CD4-positive, alpha-beta T cell treated with Interleukin-12 subunit alpha and Interleukin-12 subunit beta, for 1 hour (primary cell): ENCODE results near the gene IZUMO4.
A peak's percentile ranks its signal among the peaks of the same experiment; 100 is the strongest.
"Not testable (repeated sequence)": the region's sequence is repeated elsewhere in the genome, so short reads cannot be mapped to it uniquely, and the experiment has no call there.

Experiments
- DNase-seq: peaks from one replicate; pipeline ENCODE4 v3.0.0-alpha.2; 2020

IZUMO4 gene

DNA sequence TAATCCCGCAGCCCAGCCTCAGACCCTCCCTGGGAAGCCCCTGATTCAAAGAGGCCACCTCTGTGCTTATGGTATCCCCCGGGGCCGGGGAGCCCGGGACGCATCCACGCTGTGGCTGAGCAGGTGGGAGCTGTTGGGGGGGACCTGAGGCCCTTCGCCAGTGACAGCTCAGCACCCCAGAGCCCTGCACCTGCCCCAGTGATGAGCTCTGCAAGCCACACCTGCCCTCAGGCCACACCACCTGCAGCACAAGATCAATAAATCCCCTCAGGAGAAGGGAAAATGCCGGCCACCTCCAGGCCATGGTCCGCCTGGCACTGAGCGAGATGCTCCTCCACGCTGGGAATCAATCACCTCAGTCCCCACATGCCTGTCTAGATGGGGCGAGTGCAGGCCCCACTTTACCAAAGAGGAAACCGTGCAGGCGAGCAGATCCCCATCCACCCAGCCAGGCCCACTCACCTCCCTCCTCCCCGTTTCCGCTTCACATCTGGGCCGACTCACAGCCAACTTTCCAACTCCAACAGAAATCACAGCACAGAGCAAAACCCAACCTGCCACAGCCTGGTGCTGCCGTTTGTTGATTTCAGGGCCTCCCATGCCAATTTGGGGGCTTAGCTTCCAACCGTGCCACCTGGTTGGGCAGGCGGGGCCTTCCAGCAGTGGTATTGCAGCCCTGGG is 13.4 kb upstream of the IZUMO4 start:
- peak; percentile 78 for DNase-seq

DNA sequence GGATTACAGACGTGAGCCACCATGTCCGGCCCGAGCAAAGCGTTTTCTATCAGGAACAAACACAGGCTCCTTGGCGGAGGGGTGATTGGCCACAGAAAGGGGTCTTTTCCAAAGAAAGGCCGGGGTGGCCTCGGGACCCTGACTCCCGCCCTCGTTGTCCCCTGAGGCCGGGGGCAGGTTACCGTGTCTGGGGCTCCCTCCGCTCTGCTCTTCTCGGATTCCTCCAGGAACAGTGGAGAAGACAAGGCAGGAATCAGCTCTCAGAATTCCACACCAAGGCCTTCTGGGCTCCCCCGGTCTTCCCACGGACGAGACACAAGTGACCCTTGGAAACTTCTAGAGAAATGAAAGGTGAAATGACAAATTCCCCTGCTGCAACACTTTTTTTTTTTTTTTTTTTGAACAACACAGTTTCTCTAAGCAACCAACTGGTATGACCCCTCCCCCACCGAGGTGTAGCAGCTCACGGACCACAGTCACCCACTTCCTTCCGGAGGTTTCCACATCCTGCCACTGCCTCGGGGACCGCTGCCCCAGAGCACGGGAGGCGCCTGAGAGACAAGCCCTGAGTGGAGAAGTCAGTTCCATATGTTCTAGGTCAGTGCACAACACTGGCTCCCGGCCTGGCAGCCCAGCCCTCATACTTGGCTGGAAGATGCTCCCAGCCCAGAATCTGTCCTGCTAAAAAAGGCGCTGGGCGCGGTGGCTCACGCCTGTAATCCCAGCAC is 11.6 kb upstream of the IZUMO4 start:
- peak; percentile 97 for DNase-seq

DNA sequence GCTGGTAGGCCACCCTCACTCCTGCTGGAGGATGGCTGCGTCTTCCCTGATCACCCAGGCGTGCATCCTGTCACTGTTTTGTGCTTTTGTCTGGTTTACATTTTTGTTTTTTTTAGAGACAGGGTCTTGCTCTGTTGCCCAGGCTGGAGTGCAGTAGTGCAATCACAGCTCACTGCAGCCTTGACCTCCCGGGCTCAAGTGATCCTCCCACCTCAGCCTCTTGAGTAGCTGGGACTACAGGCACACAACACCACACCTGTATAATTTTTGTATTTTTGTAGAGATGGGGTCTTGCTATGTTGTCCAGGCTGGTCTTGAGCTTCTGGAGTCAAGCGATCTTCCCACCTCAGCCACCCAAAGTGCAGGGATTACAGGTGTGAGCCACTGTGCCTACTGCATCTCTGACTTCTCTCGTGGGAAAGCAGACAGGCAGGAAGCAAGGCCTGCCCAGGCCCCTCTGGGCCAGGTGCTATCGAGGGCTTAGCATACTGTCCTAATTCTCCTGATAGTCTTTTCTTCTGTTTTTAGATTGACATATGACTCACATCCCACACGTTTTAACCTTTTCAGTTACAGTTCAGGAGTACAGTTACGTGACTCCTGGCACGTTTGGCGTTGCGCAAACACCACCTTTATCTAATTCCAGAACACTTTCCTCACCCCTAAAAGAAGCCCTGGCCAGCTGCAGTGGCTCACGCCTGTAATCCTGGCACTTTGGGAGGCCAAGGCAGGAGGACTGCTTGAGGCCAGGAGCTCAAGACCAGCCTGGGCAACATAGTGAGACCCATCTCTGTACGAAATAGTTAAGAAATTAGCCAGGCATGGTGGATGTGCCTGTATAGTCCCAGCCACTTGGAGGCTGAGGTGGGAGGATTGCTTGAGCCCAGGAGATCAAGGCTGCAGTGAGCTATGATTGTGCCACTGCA is 9.8 kb upstream of the IZUMO4 start:
- not testable (repeated sequence) for DNase-seq

DNA sequence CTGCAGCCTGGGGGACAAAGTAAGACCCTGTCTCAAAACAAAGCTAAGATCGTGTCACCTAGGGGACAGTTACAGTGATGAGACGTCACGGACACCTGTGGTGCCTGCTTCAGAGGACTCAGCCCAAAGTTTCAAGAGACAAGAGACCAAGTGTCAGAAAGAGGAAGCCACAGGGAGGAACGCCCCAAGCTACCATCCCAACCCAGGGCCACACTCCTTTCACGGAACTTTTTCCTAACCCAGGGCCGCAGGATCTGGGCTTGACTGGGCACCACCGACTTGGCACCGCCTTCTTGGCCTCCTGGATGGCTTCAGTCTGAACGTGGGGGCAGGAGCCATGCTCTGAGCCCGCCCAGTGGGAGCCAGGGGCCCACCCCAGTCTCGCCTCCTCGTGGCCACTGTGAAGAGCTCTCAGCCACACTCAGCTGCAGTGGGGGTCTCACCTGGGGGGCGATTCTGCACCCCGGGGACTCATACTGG is 9.1 kb upstream of the IZUMO4 start:
- DNase-seq, result peak; percentile 62

DNA sequence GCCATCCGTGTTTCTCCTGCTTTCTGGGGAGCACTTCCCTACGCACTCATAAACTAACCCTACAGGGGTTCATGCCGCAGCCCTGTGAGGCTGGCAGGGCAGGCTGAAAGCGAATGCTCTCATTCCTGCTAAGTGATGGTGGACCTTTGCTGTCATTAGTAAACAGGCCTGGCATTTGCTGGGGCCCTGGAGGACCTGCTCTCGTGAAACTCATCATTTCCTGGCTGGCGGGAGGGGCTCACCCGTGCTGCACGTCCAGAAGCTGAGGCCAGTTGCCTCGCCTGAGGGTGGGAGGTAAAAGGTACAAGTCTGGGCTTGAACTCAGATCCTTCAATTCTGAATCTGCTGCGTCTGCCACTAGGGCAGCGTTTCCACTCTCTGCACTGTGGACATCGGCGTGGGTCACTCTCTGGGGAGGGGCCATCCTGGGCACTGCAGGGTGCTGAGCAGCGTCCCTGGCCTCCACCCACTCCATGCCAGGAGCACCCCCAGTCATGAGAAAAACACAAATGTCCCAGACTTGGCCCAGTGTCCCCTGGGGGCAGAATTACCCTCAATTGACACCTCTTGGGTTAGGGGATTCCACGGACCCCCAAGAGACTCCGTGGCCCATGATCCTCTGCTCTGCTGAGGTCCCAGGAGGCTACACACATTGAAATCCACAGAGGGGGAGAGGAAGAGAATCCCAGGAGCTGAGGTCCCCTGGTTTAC is 7.6 kb upstream of the IZUMO4 start:
- no peak for DNase-seq

DNA sequence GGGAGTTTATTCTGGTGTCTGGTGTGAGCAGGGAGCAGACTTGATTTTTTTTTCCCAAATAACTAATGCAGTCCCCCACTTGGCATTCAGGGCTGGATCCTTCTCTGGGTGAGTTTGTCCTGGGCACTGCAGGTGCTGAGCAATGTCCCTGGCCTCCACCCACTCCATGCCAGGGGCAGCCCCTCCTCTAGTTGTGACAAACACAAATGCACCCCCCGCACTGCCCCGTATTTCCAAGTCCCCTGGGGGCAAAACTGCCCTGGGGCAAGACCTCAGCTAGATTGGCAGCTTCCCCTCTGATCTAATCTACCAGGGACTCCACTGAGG is 7.0 kb upstream of the IZUMO4 start:
- no peak for DNase-seq

DNA sequence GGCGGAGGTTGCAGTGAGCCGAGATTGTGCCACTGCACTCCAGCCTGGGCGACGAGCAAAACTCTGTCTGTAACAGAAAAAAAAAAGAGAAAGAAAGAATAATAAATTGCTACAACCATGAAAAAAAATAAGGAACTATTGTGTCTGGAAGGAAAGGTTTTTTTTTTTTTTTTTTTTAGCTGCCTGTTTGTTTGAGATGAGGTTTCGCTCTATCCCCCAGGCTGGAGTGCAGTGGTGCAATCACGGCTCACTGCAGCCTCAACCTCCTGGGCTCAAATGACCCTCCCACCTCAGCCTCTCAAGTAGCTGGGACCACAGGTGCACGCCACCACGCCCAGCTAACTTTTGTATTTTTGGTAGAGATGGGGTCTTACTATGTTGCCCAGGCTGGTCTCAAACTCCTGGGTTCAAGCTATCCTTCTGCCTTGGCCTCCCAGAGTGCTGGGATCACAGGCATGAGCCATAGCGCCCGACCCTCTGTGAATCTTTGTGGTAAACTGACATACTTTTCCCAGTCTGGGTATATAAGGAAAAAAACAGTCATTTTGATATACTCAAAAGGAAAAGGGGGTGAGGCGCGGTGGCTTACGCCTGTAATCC is 4.7 kb upstream of the IZUMO4 start:
- not testable (repeated sequence) for DNase-seq

DNA sequence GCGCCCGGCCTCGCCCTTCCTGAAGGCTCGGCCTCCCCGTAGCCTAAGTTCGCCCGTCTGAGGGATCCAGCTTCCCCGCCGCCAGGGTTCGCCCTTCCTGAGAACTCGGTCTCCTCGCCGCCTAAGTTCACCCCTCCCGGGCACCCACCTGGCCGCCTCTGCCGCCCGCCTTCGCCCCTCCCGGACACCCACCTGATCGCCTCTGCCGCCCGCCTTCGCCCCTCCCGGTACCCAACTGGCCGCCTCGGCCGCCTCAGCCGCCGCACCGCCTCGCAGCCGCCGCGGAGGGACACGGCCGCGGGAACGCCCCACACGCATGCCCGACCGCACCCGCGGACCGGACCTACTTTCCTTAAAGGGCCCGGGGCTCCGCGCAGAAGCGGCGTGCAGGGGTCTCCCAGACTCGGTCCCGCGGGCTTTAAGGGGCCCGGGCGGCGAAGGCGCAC is 658 bp upstream of the IZUMO4 start, which contains the start of gene MOB3A:
TSS of gene MOB3A (minus strand) at position 293 of the 446 bp plus-strand sequence. CDS start 17,766 bp downstream, outside the sequence.
- DNase-seq, result peak; percentile 90

DNA sequence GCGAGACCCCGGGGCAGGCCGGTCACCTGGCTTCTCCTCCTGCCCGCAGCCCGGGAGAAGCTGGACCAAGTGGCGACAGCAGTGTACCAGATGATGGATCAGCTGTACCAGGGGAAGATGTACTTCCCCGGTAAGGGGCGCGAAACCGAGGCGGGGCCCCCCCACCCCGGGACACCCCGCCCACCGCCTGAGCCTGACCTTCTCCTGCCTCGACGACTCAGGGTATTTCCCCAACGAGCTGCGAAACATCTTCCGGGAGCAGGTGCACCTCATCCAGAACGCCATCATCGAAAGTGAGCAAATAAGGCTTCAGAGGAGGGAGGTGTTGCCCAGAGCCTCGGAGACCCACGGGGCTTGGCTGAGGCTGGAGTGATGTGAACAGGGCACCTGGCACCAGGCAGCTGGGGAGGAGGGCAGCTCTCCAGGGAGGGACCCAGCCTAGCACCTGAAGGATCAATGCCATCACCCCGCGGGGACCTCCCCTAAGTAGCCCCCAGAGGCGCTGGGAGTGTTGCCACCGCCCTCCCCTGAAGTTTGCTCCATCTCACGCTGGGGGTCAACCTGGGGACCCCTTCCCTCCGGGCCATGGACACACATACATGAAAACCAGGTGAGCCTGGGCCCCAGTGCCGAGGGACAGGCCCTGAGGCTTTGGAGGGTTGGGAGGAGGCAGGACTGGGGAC is 629 bp downstream of the IZUMO4 start:
- peak; percentile 77 for DNase-seq

DNA sequence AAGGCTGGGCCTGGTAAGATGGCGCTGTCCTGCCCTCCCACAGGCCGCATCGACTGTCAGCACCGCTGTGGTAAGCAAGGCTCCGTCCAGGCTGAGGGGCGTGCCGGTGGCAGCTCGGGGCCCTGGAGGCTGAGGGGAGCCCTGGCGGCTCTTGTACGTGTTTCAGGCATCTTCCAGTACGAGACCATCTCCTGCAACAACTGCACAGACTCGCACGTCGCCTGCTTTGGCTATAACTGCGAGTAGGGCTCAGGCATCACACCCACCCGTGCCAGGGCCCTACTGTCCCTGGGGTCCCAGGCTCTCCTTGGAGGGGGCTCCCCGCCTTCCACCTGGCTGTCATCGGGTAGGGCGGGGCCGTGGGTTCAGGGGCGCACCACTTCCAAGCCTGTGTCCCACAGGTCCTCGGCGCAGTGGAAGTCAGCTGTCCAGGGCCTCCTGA is 1.2 kb downstream of the IZUMO4 start:
- DNase-seq, result no peak

DNA sequence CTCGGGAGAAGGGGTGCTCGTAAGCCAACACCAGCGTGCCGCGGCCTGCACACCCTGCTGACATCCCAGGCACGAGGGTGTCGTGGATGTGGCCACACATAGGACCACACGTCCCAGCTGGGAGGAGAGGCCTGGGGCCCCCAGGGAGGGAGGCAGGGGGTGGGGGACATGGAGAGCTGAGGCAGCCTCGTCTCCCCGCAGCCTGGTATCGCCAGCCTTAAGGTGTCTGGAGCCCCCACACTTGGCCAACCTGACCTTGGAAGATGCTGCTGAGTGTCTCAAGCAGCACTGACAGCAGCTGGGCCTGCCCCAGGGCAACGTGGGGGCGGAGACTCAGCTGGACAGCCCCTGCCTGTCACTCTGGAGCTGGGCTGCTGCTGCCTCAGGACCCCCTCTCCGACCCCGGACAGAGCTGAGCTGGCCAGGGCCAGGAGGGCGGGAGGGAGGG is 2.4 kb downstream of the IZUMO4 start:
- DNase-seq, result no peak

DNA sequence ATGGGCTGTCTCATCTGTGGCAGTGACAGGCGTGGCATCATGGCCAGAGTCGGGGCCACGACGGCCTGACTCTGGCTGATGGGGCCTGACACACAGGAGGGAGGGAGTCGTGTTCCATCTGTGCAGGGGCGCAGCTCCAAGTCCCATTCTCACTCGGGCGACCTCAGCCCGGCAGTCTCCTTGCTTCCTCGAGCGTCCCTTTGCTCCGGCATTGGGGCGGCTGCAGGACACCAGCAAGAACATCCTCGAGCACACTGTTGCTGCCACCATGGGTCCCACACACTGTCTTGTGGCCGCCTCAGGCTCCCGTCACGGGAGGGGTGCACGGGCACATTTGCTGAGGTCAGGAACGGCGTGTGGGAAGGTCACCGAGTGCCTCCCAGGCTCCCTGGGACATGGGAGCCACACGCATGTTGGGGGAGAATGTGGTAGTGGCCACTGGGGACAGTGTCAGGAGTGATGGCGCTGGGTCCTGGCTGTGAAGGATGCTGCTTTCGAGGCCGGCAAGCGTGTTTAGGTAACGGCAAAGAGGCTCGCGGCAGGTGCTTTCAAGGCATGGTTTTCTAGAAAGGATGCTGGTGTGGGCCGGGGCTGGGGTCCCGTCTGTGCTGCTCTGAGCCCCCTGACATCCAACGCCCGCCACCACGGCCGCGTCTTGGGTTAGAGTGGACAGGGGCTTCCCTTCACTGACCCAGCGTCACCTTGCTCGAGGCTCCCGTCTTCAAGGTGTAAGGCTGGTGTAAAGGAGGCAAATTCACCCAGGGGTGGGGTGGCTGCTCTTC is 3.4 kb downstream of the IZUMO4 start:
- no peak for DNase-seq

DNA sequence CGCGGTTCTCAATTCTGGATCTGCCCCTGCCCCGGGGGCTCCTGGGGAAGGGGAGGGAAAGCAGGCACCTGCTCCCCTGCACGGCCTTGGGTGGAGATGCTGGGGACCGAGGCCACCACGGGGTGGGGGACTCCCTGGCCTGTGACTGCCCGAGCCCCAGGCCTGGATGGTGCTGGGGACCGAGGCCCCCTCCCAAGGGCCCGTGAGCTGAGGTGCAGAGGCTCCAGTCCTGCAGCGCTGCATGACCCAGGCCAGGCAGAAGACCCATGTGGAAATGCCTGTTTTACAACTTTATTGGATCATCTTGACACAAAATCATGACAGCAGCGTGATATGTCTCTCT is 4.0 kb downstream of the IZUMO4 start:
- DNase-seq, result no peak

DNA sequence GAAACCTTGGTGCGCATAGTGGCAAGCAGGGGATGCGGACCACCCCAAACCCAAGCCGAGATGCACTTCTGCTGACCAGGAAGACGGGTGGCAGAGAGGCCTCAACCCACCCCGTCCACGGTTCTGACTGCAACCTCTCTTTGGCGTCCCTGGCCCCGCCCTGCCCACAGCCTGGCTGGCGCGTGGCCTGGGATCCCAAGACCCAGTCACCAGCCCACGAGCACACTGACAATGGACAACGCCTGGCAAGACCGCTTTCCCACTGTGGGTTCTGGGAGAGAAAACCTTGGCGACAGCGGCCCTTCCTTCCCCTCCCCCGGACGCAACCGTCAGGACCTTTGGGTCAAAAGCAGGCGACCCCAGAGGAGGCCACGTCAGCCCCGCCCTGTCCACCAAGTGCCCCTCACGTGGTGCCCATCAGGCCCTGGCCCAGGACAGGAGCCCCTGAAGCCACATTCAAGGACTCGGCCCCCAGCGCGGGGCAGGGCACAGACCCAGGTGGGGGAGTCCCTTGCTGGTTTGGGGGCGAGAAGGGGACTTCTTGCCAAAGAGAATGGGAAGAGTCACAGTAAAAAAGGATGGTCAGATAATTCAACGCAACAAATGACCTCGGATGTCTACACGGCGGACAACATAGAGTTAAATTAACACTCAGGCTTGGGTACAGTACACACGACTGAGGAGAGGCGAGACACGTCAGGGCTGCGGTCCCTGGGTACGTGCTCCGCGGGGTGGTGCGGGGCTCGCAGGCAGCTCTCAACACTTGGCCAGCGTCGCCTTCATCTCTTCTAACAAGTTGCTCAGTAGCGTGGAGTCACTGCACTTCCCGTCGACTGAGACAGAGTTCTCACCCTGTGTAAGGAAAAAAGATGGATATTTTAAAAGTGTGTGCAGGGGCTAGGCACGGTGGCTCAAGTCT is 5.0 kb downstream of the IZUMO4 start:
- no peak for DNase-seq

DNA sequence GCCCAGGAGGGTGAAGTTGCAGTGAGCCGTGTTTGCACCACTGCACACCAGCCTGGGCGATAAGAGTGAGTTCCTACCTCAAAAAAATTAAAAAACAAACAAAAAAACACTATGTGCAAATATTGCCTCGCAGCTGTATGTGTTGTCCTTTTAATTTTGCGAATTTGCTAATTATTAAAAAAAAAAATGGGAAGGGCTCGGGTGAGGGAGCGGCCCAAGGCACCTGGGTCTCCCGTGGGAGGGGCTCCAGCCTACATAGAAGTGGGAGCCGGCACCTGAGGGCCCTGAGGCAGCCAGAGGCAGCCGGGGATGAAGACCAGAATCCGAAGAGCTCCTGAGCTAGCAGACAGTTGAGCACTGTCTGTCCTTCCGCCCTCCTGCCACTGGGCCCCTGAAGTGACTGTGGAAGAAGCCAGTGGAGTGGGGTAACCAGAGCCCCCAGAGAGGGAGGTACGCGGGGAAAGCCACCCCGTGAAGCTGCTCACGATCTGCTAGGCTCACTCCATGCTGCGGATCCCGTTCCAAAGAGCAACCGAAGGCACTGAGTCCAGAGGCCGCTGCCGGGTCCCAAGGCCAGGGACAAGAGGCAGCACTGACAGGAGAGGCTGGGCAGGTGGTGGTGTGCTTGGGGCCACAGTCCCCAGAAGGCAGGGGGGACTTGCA is 6.5 kb downstream of the IZUMO4 start:
- no peak for DNase-seq

DNA sequence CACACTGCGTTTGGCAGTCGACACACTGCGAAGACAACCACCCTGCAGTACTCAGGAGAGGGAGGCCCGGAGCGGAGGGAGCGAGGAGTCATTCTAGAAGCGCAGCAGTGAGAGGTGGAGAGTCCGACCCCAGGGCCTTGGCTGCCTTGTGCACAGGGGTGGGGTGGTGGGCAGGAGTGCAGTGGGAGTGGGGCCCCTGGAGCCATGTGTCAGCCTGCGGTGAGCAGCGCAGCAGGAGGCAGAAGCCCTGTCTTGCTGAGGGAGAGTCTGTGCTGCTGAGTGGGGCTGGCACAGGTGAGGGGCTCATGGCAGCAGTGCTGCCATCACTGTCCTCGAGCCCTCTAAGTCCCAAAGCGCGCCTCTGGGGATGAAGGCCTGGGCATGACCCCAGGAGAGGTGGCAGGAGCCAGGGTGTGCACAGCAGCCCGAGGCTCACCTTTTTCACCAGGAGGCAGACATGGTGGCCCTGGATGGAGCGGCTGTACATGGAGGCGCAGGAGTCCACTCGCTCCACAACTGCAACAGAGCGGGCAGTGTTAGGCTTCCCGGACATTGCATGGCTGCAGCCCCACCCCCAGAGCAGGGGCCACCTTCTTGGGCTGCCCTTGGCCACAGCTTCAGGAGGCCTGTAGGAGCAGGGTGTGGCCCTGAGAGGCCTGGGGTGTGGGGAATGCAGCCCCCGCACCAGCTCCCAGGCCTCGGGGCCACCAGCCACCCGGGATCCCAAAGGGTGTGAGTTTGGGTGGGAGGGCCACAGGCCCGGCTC is 11.7 kb downstream of the IZUMO4 start:
- no peak for DNase-seq

DNA sequence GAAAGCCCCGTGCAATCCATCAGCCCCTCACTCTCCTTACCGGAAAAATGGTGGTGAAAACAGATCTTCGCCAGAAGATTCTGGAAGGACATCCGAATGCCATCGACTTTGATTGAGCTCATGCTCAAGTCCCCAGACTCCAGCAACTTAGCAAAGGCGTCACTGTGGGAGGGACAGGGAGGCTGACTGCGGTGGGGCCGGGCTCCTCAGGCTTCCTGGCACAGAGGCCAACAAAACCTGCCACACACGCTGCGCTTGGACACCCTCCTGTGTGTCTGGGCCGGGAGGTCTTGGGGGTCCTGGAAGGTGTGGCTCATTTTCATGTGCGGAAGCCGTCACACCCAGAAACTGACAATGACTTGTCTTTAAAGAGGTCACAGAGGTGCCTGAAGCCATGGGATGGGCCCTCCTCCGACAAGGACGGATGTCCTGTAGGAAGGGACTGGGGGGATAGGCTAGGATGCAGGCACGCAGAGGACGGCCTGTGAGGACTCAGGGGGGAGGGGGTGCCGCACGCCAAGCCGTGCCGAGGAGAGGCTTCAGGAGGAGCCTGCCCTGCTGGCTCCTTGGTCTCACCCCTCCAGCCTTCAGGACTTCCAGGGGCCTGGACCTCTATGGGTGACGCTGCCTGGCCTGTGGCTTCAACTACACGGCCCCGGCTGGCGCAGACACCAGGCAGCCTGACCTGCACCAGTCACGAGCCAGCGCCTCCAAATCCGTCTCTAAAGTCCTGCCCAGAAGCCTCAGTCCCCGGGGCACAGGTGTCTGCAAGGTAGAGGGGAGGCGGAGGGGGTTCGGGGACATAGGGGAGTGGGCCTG is 12.5 kb downstream of the IZUMO4 start:
- no peak for DNase-seq
